Loucy (cell line): ENCODE data around the gene SLC4A11.

Experiments used
- CTCF ChIP-seq: fragments of 200-600 bp; sonication (generic); conservative IDR thresholded peaks from 2 replicates; pipeline ENCODE4 v1.5.1; 2014; ENCODE audit warnings: mild to moderate bottlenecking, antibody characterized with exemption, low read length
- EZH2phosphoT487 ChIP-seq: fragments of 200-600 bp; IDR thresholded peaks from 2 replicates; pipeline ENCODE4 v1.6.1; 2018; ENCODE audit warnings: antibody characterized with exemption, mild to moderate bottlenecking, moderate library complexity, borderline replicate concordance

- TF ChIP-seq CTCF (no peak), EZH2phosphoT487 (no peak)
These were observed 23.6 kb upstream of the SLC4A11 start for GRCh38 chr20:3262566-3262965.
